IMR-90 (cell line): ENCODE data around the gene ATP1A3. TPM values are rescaled to one million over a fixed set of nuclear protein-coding genes. Genes with fewer than 3 reads are reported as not detected.

Source experiments
- ATAC-seq: fragments of 200-7000 bp; cut with Tn5 transposase; 2 replicates; pipeline ENCODE4 v1.9.1; 2020; ENCODE audit warnings: low read depth, mild to moderate bottlenecking, moderate library complexity
- BruUV-seq: library from RNA; stranded (reverse); fragments of 400-500 nt; replicated peaks from 2 replicates; lab custom pipeline; 2021; lab: Mats Ljungman, UMichigan
- CTCF ChIA-PET: fragments of 300-600 bp; formaldehyde crosslinking; extraction: SDS; loops from one replicate; lab custom pipeline; 2021; ENCODE audit warnings: antibody characterized with exemption; lab: Yijun Ruan, JAX
- POLR2A ChIA-PET: fragments of 300-600 bp; sonication (Branson Sonifier 250); formaldehyde crosslinking; loops from one replicate; lab custom pipeline; 2022; ENCODE audit warnings: antibody characterized with exemption; ENCODE audit not compliant: unreplicated experiment; lab: Charles Lee
- DNase-seq: peaks from one replicate; pipeline ENCODE4 v3.0.0; 2013
- H2AFZ ChIP-seq: replicated peaks from 2 replicates; pipeline ENCODE3; 2013; ENCODE audit warnings: low read length, mild to moderate bottlenecking; ENCODE audit not compliant: poor library complexity
- H2AK5ac ChIP-seq: 2 replicates; pipeline ENCODE4 v1.6.1; 2013; ENCODE audit warnings: low read depth, low read length, inconsistent platforms
- H2AK9ac ChIP-seq: replicated peaks from 2 replicates; pipeline ENCODE3; 2013; ENCODE audit warnings: mild to moderate bottlenecking, low read depth, low read length, moderate library complexity; ENCODE audit not compliant: poor library complexity
- H2BK120ac ChIP-seq: 2 replicates; pipeline ENCODE4 v1.6.1; 2013; ENCODE audit warnings: low read depth, low read length, inconsistent platforms
- H2BK15ac ChIP-seq: 3 replicates; pipeline ENCODE4 v1.6.1; 2013; ENCODE audit warnings: low read depth, low read length, inconsistent platforms
- H2BK20ac ChIP-seq: 2 replicates; pipeline ENCODE4 v1.6.1; 2013; ENCODE audit warnings: low read depth, mild to moderate bottlenecking, inconsistent platforms, low read length, moderate library complexity
- H2BK5ac ChIP-seq: 2 replicates; pipeline ENCODE4 v1.6.1; 2013; ENCODE audit warnings: mild to moderate bottlenecking, low read depth, low read length, inconsistent platforms; ENCODE audit not compliant: poor library complexity, severe bottlenecking
- H3K14ac ChIP-seq: replicated peaks from 2 replicates; pipeline ENCODE4 v1.6.1; 2013; ENCODE audit warnings: low read depth, low read length, inconsistent platforms
- H3K18ac ChIP-seq: 2 replicates; pipeline ENCODE4 v1.6.1; 2013; ENCODE audit warnings: low read depth, low read length, control low read depth
- H3K23ac ChIP-seq: 2 replicates; pipeline ENCODE4 v1.6.1; 2013; ENCODE audit warnings: low read depth, low read length, inconsistent platforms
- H3K27ac ChIP-seq: 2 replicates; pipeline ENCODE4 v1.5.1; 2013; ENCODE audit warnings: mild to moderate bottlenecking, control low read depth, low read length; ENCODE audit not compliant: insufficient read depth
- H3K27me3 ChIP-seq: 2 replicates; pipeline ENCODE4 v1.6.1; 2013; ENCODE audit warnings: low read length; ENCODE audit not compliant: control insufficient read depth, insufficient read depth
- H3K36me3 ChIP-seq: 2 replicates; pipeline ENCODE4 v1.6.1; 2013; ENCODE audit warnings: low read length, mixed read lengths; ENCODE audit not compliant: control insufficient read depth, insufficient read depth
- H3K4ac ChIP-seq: 2 replicates; pipeline ENCODE4 v1.6.1; 2013; ENCODE audit warnings: low read depth, low read length, inconsistent platforms
- H3K4me1 ChIP-seq: 2 replicates; pipeline ENCODE4 v1.6.1; 2013; ENCODE audit warnings: low read length, mixed read lengths; ENCODE audit not compliant: control insufficient read depth, insufficient read depth
- H3K4me2 ChIP-seq: 2 replicates; pipeline ENCODE4 v1.6.1; 2013; ENCODE audit warnings: low read depth, mild to moderate bottlenecking, control low read depth, low read length, moderate library complexity
- H3K4me3 ChIP-seq: 2 replicates; pipeline ENCODE4 v1.5.1; 2013; ENCODE audit warnings: low read depth, mild to moderate bottlenecking, control low read depth, low read length, moderate library complexity; ENCODE audit not compliant: insufficient read depth
- H3K56ac ChIP-seq: 2 replicates; pipeline ENCODE4 v1.6.1; 2013; ENCODE audit warnings: low read length, inconsistent platforms; ENCODE audit not compliant: insufficient read depth; ENCODE audit errors: extremely low read depth
- H3K79me1 ChIP-seq, 2 experiments: 2 replicates each; pipeline ENCODE4 v1.6.1; 2013; ENCODE audit warnings: low read length in 2 of 2, inconsistent platforms in 1 of 2, low read depth in 1 of 2
- H3K9ac ChIP-seq: 2 replicates; pipeline ENCODE4 v1.6.1; 2013; ENCODE audit warnings: low read depth, low read length, control low read depth
- H3K9me1 ChIP-seq: 2 replicates; pipeline ENCODE4 v1.6.1; 2013; ENCODE audit warnings: low read length, inconsistent platforms; ENCODE audit not compliant: insufficient read depth
- H3K9me3 ChIP-seq: 2 replicates; pipeline ENCODE4 v1.6.1; 2013; ENCODE audit warnings: low read length; ENCODE audit not compliant: control insufficient read depth, insufficient read depth
- H4K20me1 ChIP-seq: 2 replicates; pipeline ENCODE4 v1.6.1; 2013; ENCODE audit warnings: low read length, inconsistent platforms; ENCODE audit not compliant: insufficient read depth
- H4K5ac ChIP-seq: 2 replicates; pipeline ENCODE4 v1.6.1; 2013; ENCODE audit warnings: mild to moderate bottlenecking, low read depth, low read length, control low read depth
- H4K8ac ChIP-seq, 2 experiments: 2 replicates each; pipeline ENCODE4 v1.6.1; 2013; ENCODE audit warnings: low read depth in 2 of 2, low read length in 2 of 2, control low read depth in 1 of 2, inconsistent platforms in 1 of 2
- H4K91ac ChIP-seq: 2 replicates; pipeline ENCODE4 v1.6.1; 2013; ENCODE audit warnings: low read depth, low read length, inconsistent platforms; ENCODE audit not compliant: insufficient read depth
- BHLHE40 ChIP-seq: fragments of 150-350 bp; IDR thresholded peaks from 2 replicates; pipeline ENCODE4 v1.6.1; 2016; ENCODE audit warnings: mild to moderate bottlenecking, low read depth, low read length
- CHD1 ChIP-seq: IDR thresholded peaks from 2 replicates; pipeline ENCODE4 v1.6.1; 2012; ENCODE audit warnings: low read depth, low read length, improper control_type of control experiment
- CTCF ChIP-seq: conservative IDR thresholded peaks from 2 replicates; pipeline ENCODE4 v1.5.1; 2012; ENCODE audit warnings: mild to moderate bottlenecking, low read depth, low read length, improper control_type of control experiment
- FOS ChIP-seq: fragments of 150-350 bp; IDR thresholded peaks from 2 replicates; pipeline ENCODE4 v1.6.1; 2016; ENCODE audit warnings: low read depth, low read length
- MAFK ChIP-seq: IDR thresholded peaks from 2 replicates; pipeline ENCODE4 v1.6.1; 2012; ENCODE audit warnings: low read depth, low read length, improper control_type of control experiment
- POLR2A ChIP-seq: IDR thresholded peaks from 2 replicates; pipeline ENCODE4 v1.6.1; 2012; ENCODE audit warnings: mild to moderate bottlenecking, low read depth, low read length
- RAD21 ChIP-seq: IDR thresholded peaks from 2 replicates; pipeline ENCODE4 v1.6.1; 2012; ENCODE audit warnings: low read length, improper control_type of control experiment
- RFX5 ChIP-seq: IDR thresholded peaks from 2 replicates; pipeline ENCODE4 v1.8.0; 2012; ENCODE audit warnings: low read depth, mild to moderate bottlenecking, low read length, moderate library complexity
- WGBS, 2 experiments: methylation state at CpG; one replicate each; pipeline versions ENCODE4 v1.1.5 to v1.1.7; 2013; ENCODE audit warnings: missing lambda C conversion rate in 2 of 2; ENCODE audit not compliant: insufficient read length in 1 of 2; ENCODE audit errors: extremely low coverage in 2 of 2; 5-methylcytosine and 5-hydroxymethylcytosine counted together
- dilution Hi-C: fragments of 300-500 bp; cut with HindIII; formaldehyde crosslinking; loops from one replicate; pipeline ENCODE4 v1.14.3; 2018; ENCODE audit warnings: low sequenced_read_pairs; ENCODE audit not compliant: unreplicated experiment
- in situ Hi-C: fragments of 300-500 bp; cut with MboI; formaldehyde crosslinking; loops from 3 replicates; pipeline ENCODE4 v1.14.3; 2019; ENCODE audit warnings: low sequenced_read_pairs, inconsistent platforms, mixed read lengths
- intact Hi-C: fragments of 100-400 bp; cut with micrococcal nuclease; formaldehyde crosslinking; loops from 2 replicates; pipeline ENCODE4 v1.10.0; 2022
- polyA plus RNA-seq, 3 experiments: library from polyadenylated mRNA; depleted of rRNA; stranded (reverse); fragments of >200 nt; gene quantifications; 2 replicates each; pipeline ENCODE4 v1.2.3, GENCODE V29; 2012; ENCODE audit warnings: low replicate concordance in 1 of 3
- total RNA-seq: library from RNA; depleted of rRNA; stranded (reverse); fragments of >200 nt; gene quantifications from 2 replicates; pipeline ENCODE4 v1.2.3, GENCODE V29; 2012
- TF ChIP-seq, protein P1 (sequence below): fragments of 150-350 bp; IDR thresholded peaks from 2 replicates; pipeline ENCODE4 v1.6.1; 2016; ENCODE audit warnings: low read depth, mild to moderate bottlenecking, low read length, moderate library complexity, borderline replicate concordance
- TF ChIP-seq, protein P2 (sequence below): fragments of 150-350 bp; IDR thresholded peaks from 2 replicates; pipeline ENCODE4 v1.6.1; 2017; ENCODE audit warnings: mild to moderate bottlenecking, antibody characterized with exemption, low read length, low read depth

Gene ATP1A3
- total and polyA plus RNA-seq, 2 of the 4 experiments (the other 2 are of a cell fraction), result under 0.01 to 0.12 TPM

- ATAC-seq (no peak), DNase-seq (no peak)
- no peaks in the 10 kb centered on the region for H3K4me1 ChIP-seq
- BruUV-seq, result no TSS peak
- ChIA-PET CTCF (interaction anchor here (1.1 kb wide), 1 partner anchor 29 kb away, joined by 3 read pairs; no protein-coding TSS in a partner anchor), POLR2A (no interaction called here)
- no peak overlapping the region for H4K8ac ChIP-seq
- H3K4me3 ChIP-seq, result no peak overlapping the region
- H3K4ac ChIP-seq, result no peak overlapping the region
- H2AK5ac ChIP-seq, result no peak overlapping the region
- peaks cover 2% of the 10 kb centered on the region; the same call in 1 of the 2 replicates for H3K9me1 ChIP-seq
- H3K27ac ChIP-seq, result no peak overlapping the region
- TF ChIP-seq CHD1 (no peak), CTCF (no peak), FOS (no peak), MAFK (no peak), RAD21 (no peak), BHLHE40 (no peak), RFX5 (no peak), POLR2A (no peak)
- TF ChIP-seq, protein P1, sequence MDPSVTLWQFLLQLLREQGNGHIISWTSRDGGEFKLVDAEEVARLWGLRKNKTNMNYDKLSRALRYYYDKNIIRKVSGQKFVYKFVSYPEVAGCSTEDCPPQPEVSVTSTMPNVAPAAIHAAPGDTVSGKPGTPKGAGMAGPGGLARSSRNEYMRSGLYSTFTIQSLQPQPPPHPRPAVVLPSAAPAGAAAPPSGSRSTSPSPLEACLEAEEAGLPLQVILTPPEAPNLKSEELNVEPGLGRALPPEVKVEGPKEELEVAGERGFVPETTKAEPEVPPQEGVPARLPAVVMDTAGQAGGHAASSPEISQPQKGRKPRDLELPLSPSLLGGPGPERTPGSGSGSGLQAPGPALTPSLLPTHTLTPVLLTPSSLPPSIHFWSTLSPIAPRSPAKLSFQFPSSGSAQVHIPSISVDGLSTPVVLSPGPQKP, result no peak
- TF ChIP-seq, protein P2, sequence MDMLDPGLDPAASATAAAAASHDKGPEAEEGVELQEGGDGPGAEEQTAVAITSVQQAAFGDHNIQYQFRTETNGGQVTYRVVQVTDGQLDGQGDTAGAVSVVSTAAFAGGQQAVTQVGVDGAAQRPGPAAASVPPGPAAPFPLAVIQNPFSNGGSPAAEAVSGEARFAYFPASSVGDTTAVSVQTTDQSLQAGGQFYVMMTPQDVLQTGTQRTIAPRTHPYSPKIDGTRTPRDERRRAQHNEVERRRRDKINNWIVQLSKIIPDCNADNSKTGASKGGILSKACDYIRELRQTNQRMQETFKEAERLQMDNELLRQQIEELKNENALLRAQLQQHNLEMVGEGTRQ, result no peak
- H3K9ac ChIP-seq, result no peak overlapping the region
- H2BK20ac ChIP-seq, result no peak overlapping the region
- H3K14ac ChIP-seq, result no peak overlapping the region
- H3K18ac ChIP-seq, result no peak overlapping the region
- H3K23ac ChIP-seq, result no peak overlapping the region
- H3K79me1 ChIP-seq, result no peaks in the 10 kb centered on the region
- in situ Hi-C loops, result no loop called here
- H3K56ac ChIP-seq, result no peak overlapping the region
- H3K36me3 ChIP-seq, result no peaks in the 10 kb centered on the region
- intact Hi-C loops, result no loop called here
- H2AFZ ChIP-seq, result no peak overlapping the region
- H4K5ac ChIP-seq, result no peak overlapping the region
- H2BK15ac ChIP-seq, result no peak overlapping the region
- peaks cover 43% of the 10 kb centered on the region for H3K27me3 ChIP-seq
- WGBS, 2 experiments, result 75% methylated on average over 10 of the region's 22 CpGs; no CpG with 5 or more reads in 1 of the 2 experiments
- H4K91ac ChIP-seq, result no peak overlapping the region
- no peaks in the 10 kb centered on the region for H3K9me3 ChIP-seq
- H2BK120ac ChIP-seq, result no peak overlapping the region
- no peak overlapping the region for H3K4me2 ChIP-seq
- no peak overlapping the region for H2AK9ac ChIP-seq
- dilution Hi-C loops, result no loop called here
- no peak overlapping the region for H2BK5ac ChIP-seq
- H4K20me1 ChIP-seq, result no peaks in the 10 kb centered on the region; the same call in 1 of the 2 replicates
These were observed 11.5 kb upstream of the ATP1A3 start for GRCh38 chr19:42005504-42005903.
